GOT3 (cell line): ENCODE results near the gene CWC15.
"Not testable (repeated sequence)": the region's sequence is repeated elsewhere in the genome, so short reads cannot be mapped to it uniquely, and the experiment has no call there.

ENCODE experiments used
- DNase-seq: peaks from one replicate; lab custom pipeline; 2025; ENCODE audit warnings: mixed read lengths; lab: John Stamatoyannopoulos, UW

Gene CWC15

GRCh38 chr11:94973099-94973968 is at the start of gene CWC15, which contains the start of gene KDM4D:
Gene CWC15 (minus strand): TSS chr11:94973556. CDS start chr11:94972185, 1,371 bp downstream.
Gene KDM4D (plus strand): TSS chr11:94973709. CDS start chr11:94997373, 23,664 bp downstream.
- peak; percentile 36 for DNase-seq

- DNase-seq, result not testable (repeated sequence)
Measured at GRCh38 chr11:95021468-95021867, 48.1 kb upstream of the CWC15 start.

- DNase-seq, result no peak
Measured at GRCh38 chr11:95016139-95016538, 42.8 kb upstream of the CWC15 start.

- no peak for DNase-seq
Measured at GRCh38 chr11:95014184-95014821, 40.9 kb upstream of the CWC15 start.

- DNase-seq, result no peak
Measured at GRCh38 chr11:95011376-95011775, 38.0 kb upstream of the CWC15 start.

- no peak for DNase-seq
Measured at GRCh38 chr11:95005642-95006041, 32.3 kb upstream of the CWC15 start.

GRCh38 chr11:95003716-95004115 is 30.4 kb upstream of the CWC15 start:
- DNase-seq, result no peak

GRCh38 chr11:94998285-94998684 is 24.9 kb upstream of the CWC15 start:
- no peak for DNase-seq

- DNase-seq, result no peak
Measured at GRCh38 chr11:94997437-94997836, 24.1 kb upstream of the CWC15 start.

- no peak for DNase-seq
Measured at GRCh38 chr11:94993400-94993943, 20.1 kb upstream of the CWC15 start.

- DNase-seq, result no peak
Measured at GRCh38 chr11:94988748-94989147, 15.4 kb upstream of the CWC15 start.

GRCh38 chr11:94987378-94987777 is 14.0 kb upstream of the CWC15 start:
- DNase-seq, result no peak

GRCh38 chr11:94975599-94975998 is 2.2 kb upstream of the CWC15 start:
- no peak for DNase-seq

- DNase-seq, result no peak
Measured at GRCh38 chr11:94974178-94974577, 822 bp upstream of the CWC15 start.

- DNase-seq, result no peak
Measured at GRCh38 chr11:94972700-94973098, 657 bp downstream of the CWC15 start.

- no peak for DNase-seq
Measured at GRCh38 chr11:94968334-94968958, 4.9 kb downstream of the CWC15 start.

- no peak for DNase-seq
Measured at GRCh38 chr11:94964934-94965333, 8.4 kb downstream of the CWC15 start.

- DNase-seq, result no peak
Measured at GRCh38 chr11:94961255-94961654, 12.1 kb downstream of the CWC15 start.

- no peak for DNase-seq
Measured at GRCh38 chr11:94960488-94960887, 12.9 kb downstream of the CWC15 start.

- DNase-seq, result no peak
Measured at GRCh38 chr11:94959179-94959578, 14.2 kb downstream of the CWC15 start.

- DNase-seq, result no peak
Measured at GRCh38 chr11:94958121-94958696, 15.1 kb downstream of the CWC15 start.

- DNase-seq, result no peak
Measured at GRCh38 chr11:94956963-94957362, 16.4 kb downstream of the CWC15 start.
